Uterus (tissue), 2 donors: ENCODE data around the gene TMEM178A.

Source experiments
- POLR2A ChIP-seq, 2 donors: fragments of 450-650 bp; IDR thresholded peaks; one replicate each; pipeline ENCODE4 v1.6.1; 2016; ENCODE audit warnings: antibody characterized with exemption in 2 of 2, mild to moderate bottlenecking in 1 of 2, moderate library complexity in 1 of 2
- TF ChIP-seq, protein P1 (sequence below), 4 experiments: fragments of 200-600 bp in 2 of 4; fragments of 450-650 bp in 2 of 4; sonication (generic) in 2 of 4; IDR thresholded peaks; one replicate each; pipeline ENCODE4 v1.5.1; 2016 to 2019; ENCODE audit warnings: antibody characterized with exemption in 4 of 4, mild to moderate bottlenecking in 2 of 4, moderate library complexity in 1 of 4

DNA sequence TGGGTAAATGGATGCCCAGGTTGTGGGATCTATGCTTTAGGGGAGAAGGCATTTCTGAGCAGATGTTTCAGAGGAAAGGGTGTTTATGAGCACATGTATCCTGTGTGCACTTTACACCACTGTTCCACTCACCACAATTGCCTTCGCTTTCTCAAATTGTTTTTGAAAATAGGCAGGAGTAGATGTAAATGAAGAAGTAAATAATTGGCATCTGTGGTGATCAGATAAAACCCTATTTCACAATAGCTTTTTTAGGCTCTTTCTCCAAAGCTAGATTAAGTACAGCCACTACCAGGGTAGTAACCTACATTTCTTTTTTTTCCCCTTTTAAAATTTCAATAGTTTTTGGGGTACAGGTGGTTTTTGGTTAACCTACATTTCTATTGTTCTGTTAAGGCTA is 40.6 kb downstream of the TMEM178A start:
- TF ChIP-seq, protein P1, sequence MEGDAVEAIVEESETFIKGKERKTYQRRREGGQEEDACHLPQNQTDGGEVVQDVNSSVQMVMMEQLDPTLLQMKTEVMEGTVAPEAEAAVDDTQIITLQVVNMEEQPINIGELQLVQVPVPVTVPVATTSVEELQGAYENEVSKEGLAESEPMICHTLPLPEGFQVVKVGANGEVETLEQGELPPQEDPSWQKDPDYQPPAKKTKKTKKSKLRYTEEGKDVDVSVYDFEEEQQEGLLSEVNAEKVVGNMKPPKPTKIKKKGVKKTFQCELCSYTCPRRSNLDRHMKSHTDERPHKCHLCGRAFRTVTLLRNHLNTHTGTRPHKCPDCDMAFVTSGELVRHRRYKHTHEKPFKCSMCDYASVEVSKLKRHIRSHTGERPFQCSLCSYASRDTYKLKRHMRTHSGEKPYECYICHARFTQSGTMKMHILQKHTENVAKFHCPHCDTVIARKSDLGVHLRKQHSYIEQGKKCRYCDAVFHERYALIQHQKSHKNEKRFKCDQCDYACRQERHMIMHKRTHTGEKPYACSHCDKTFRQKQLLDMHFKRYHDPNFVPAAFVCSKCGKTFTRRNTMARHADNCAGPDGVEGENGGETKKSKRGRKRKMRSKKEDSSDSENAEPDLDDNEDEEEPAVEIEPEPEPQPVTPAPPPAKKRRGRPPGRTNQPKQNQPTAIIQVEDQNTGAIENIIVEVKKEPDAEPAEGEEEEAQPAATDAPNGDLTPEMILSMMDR (IDR thresholded peaks at IDR 0.05) = no peak
- TF ChIP-seq POLR2A (IDR thresholded peaks at IDR 0.05) = no peak
